Smooth muscle cell of the brain vasculature (primary cell): ENCODE results near the gene CCDC97.
"Not testable (repeated sequence)": the region's sequence is repeated elsewhere in the genome, so short reads cannot be mapped to it uniquely, and the experiment has no call there.

Source experiments
- DNase-seq: peaks from one replicate; pipeline ENCODE4 v3.0.0-alpha.2; 2012; ENCODE audit warnings: low read depth, low spot score

CCDC97 gene

DNA sequence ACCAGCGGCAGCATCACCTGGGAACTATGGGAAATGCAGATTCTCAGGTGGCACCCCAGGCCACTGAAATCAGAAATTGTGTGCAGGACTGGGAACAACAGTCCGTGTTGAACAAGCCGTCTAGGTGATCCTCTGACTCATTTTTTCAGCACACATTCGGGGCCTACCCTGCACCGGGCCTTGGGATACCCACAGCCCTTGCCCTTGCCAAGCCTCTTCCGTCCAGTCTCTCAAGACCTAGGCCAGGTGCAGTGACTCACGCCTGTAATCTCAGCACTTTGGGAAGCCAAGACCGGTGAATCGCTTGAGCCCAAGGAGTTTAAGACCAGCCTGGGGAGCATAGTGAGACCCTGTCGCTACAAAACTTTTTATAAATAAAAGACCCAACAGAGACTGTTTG lies 25.5 kb downstream of the CCDC97 start:
- DNase-seq, result no peak

GRCh38 chr19:41339936-41340335 lies 30.0 kb downstream of the CCDC97 start:
- no peak for DNase-seq

DNA sequence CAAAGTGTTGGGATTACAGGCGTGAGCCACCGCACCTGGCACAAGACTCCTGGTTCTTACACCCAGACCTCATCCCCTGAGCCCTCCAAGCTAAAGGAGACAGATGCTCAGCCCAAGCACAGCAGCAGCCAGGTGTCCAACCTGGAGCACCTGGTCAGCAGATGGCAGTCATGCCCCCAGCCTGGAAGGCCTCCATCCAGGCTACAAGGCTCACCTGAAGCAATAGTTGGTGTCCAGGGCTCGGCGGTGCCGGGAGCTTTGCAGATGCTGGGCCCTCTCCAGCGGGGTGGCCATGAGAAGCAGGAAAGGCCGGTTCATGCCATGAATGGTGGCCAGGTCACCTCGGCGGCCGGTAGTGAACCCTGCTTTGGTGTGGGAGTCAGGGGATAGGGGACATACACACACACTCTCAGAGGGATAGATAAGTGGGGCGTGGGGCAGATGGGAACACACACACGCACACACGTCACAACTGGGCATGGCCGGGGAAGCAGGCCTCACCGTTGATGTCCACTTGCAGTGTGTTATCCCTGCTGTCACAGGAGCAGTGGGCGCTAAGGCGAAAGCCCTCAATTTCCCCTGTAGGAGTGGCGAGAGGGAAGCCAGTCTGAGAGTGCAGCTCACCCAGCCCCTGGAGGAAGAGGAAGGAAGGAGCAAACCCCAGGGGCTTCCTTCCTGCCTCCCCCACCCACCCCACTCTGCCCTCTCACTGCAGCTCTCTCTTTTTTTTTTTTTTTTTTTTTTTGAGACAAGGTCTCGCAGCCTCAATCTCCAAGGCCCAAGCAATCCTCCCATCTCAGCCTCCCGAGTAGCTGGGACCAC lies 31.9 kb downstream of the CCDC97 start:
- no peak for DNase-seq

DNA sequence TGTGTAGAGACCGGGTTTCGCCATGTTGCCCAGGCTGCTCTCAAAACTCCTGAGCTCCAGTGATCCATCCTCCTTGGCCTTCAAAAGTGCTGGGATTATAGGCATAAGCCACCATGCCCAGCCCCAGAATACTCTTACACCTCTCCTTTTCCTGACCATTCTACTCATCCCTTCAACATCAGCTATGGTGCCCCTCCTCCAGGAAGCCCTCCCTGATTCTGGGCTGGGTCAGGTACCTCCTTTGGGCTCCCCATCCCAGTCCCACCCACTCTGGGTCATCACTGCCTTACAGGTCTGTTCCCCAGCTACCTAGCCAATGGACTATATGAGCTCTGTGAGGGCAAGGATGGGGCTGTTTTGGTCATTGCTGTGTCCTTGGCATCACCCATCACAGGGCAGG lies 34.2 kb downstream of the CCDC97 start:
- no peak for DNase-seq

GRCh38 chr19:41346916-41347315 lies 36.9 kb downstream of the CCDC97 start:
- not testable (repeated sequence) for DNase-seq

GRCh38 chr19:41350735-41351338 lies 40.9 kb downstream of the CCDC97 start:
- DNase-seq, result no peak

- DNase-seq, result no peak
Observed at GRCh38 chr19:41351339-41352245, 41.6 kb downstream of the CCDC97 start.

- DNase-seq, result no peak
Observed at GRCh38 chr19:41352279-41352608, 42.3 kb downstream of the CCDC97 start.

DNA sequence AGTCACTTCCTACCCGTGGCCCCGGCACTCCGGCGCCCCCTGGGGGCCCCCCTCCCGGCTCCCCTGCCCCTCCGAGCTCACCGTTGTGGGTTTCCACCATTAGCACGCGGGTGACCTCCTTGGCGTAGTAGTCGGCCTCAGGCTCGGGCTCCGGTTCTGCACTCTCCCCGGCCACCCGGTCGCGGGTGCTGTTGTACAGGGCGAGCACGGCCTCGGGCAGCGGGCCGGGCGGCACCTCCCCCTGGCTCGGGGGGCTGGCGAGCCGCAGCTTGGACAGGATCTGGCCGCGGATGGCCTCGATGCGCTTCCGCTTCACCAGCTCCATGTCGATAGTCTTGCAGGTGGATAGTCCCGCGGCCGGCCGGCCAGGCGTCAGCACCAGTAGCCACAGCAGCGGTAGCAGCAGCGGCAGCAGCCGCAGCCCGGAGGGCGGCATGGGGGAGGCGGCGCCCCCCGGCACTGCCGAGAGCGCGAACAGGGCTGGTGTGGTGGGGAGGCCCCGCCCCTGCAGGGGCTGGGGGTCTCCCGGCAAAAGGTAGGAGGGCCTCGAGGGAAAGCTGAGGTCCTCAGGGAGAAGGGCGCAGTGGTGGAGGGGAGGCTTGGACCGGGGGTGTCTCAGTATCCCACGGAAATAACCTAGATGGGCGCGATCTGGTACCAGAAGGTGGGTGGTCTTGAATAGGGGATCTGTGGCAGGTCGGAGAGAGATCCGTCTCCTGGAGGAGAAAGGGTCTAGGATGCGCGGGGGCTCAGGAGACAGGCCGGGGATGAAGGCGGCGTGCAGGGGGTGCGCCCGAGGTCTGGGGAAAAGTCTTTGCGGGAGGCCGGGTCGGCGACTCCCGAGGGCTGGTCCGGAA lies 42.9 kb downstream of the CCDC97 start:
- DNase-seq, result no peak

DNA sequence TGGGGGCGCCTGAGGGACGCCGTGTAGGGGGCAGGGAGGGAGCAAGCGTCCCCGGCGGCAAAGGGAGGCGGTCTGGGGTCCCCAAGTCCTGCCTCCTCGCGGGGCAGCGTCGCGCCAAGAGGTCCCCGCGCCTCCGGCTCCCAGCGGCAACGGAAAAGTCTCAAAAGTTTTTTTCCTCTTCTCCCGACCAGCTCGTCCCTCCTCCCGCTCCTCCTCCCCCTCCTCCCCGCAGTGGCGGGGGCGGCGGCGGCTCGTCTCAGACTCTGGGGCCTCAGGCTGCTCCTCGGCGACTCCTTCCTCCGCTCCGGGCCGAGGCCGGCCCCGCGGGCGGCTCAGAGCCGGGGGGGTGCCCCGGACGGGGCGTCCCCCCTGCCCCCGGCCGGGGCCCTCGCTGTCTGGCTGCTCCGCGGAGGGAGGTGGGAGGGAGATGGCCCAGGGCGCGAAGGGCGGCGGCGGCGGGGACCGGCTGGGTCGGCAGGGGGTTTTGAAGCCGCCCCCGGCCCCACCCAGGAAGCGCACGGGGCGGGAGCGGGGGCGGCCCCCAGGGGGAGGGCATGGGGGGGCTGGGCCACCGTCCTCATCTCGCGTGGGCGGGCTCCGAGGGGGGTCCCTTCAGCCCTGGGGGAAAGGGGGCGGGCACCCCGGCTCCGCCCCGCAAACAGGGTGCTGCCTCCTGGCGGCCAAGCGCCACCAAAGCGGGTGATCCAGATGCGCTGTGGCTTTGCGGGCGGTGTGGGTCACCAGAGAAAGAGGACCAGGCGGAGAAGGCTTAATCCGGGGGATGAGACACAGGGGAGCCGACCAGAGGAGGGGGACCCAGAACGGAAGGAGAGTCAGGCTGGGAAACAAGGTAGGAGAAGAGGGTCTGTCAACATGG lies 43.7 kb downstream of the CCDC97 start, which contains the start of gene TGFB1:
Gene TGFB1 (minus strand): TSS at position 457 of the 877 bp plus-strand sequence. CDS start 878 bp downstream, outside the sequence.
- DNase-seq, result peak; percentile 40

DNA sequence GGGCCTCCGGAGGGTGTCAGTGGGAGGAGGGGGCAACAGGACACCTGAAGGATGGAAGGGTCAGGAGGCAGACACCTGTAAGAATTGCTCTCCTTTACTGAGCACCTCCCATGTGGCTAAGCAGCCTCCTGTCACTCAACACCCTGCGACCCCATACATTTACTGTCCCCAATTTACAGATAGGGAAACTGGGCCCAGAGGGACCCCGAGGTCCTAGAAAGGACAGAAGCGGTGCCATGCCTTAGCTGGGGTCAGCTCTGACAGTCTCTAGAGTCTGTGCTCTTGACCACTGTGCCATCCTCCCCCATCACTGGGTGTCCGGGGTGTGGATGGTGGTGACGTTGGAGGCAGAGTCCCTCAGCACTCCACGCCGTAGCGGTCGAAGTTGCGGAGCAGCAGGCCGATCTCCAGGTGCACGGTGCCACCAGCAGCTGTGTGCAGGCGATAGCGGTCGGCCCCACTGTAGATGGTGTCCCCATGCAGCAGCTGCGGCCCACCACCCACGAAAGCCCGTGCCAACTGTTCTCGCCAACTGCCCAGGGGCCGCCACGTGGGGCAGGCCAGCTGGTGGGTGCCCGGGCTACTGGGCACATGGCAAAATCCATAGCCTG lies 44.5 kb downstream of the CCDC97 start:
- DNase-seq, result no peak

GRCh38 chr19:41355035-41355434 lies 45.1 kb downstream of the CCDC97 start:
- no peak for DNase-seq

DNA sequence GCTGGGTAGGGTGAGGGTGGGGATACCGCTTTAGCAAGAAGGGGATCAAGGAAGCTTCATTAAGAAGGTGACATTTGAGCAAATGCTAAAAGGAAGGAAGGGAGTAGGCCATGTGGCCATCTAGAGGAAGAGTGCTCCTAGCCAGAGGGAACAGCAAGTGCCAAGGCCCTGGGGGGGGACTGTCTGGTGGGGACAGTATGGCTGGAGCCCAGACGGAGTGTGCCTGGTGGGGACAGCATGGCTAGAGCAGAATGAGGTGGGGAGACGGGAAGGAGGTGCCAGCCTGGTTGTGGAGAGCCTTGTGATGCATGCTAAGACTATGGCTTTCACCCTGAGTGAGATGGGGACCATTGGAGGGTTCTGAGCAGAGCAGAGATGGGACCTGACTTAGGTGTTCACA lies 45.8 kb downstream of the CCDC97 start:
- DNase-seq, result no peak

GRCh38 chr19:41356984-41357739 lies 47.2 kb downstream of the CCDC97 start:
- DNase-seq, result no peak

GRCh38 chr19:41357746-41358145 lies 47.8 kb downstream of the CCDC97 start:
- DNase-seq, result no peak

DNA sequence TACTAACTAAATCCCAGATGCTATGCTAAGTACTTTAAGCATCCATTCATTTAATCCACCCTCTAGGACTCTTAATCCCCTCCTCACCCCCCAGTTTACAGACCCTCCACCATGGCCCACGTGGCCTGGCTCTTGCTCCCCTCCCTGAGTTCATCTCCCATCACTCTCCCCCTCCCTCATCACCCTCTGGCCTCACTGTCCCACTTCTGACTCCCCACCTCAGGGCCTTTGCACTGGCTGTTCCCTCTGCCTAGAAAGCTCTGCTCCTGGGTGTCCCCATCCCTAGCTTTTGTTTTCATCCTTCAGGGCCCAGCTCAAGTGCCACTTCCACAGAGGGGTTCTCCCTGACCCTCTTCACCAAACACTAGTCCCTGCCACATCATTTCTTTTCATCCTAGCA lies 49.8 kb downstream of the CCDC97 start:
- no peak for DNase-seq

- no peak for DNase-seq
Observed at GRCh38 chr19:41362143-41362847, 52.3 kb downstream of the CCDC97 start.

- DNase-seq, result no peak
Observed at GRCh38 chr19:41363371-41363752, 53.4 kb downstream of the CCDC97 start.
